KMS-11 (cell line): ENCODE results near the gene PRCP.

Experiments
- H2AFZ ChIP-seq: fragments of 200-600 bp; sonication (generic); 2 replicates; pipeline ENCODE4 v1.6.1; 2016; ENCODE audit warnings: antibody characterized with exemption, mixed run types, low read depth
- H3K27ac ChIP-seq: fragments of 200-600 bp; sonication (generic); 2 replicates; pipeline ENCODE4 v1.6.1; 2016; ENCODE audit warnings: mild to moderate bottlenecking, mixed run types
- H3K27me3 ChIP-seq: fragments of 200-600 bp; sonication (generic); 2 replicates; pipeline ENCODE4 v1.6.1; 2017; ENCODE audit warnings: mild to moderate bottlenecking, low read depth, mixed run types, moderate library complexity; ENCODE audit not compliant: insufficient read depth
- H3K36me3 ChIP-seq: fragments of 200-600 bp; sonication (generic); 2 replicates; pipeline ENCODE4 v1.6.1; 2017; ENCODE audit warnings: mild to moderate bottlenecking, mixed run types; ENCODE audit not compliant: insufficient read depth
- H3K4me1 ChIP-seq: fragments of 200-600 bp; sonication (generic); 2 replicates; pipeline ENCODE4 v1.6.1; 2016; ENCODE audit warnings: mild to moderate bottlenecking, low read depth, mixed run types; ENCODE audit not compliant: poor library complexity, severe bottlenecking
- H3K4me2 ChIP-seq: fragments of 200-600 bp; sonication (generic); 2 replicates; pipeline ENCODE4 v1.7.0; 2016; ENCODE audit warnings: mild to moderate bottlenecking, mixed run types
- H3K4me3 ChIP-seq: fragments of 200-600 bp; sonication (generic); IDR thresholded peaks from 2 replicates; pipeline ENCODE4 v1.6.1; 2017; ENCODE audit warnings: low read depth, low read length, mixed read lengths; ENCODE audit not compliant: insufficient read depth
- H3K79me2 ChIP-seq: fragments of 200-600 bp; sonication (generic); 2 replicates; pipeline ENCODE4 v1.6.1; 2016; ENCODE audit warnings: low read depth, mixed run types; ENCODE audit not compliant: insufficient read depth
- H3K9ac ChIP-seq: fragments of 200-600 bp; sonication (generic); 2 replicates; pipeline ENCODE4 v1.6.1; 2016; ENCODE audit warnings: mild to moderate bottlenecking, mixed run types
- H4K20me1 ChIP-seq: fragments of 200-600 bp; sonication (generic); 2 replicates; pipeline ENCODE4 v1.6.1; 2016; ENCODE audit warnings: mild to moderate bottlenecking, mixed run types; ENCODE audit not compliant: insufficient read depth
- TF ChIP-seq, protein P1 (sequence below): fragments of 200-600 bp; sonication (generic); conservative IDR thresholded peaks from 2 replicates; pipeline ENCODE4 v1.6.1; 2017; ENCODE audit warnings: low read depth, mild to moderate bottlenecking, antibody characterized with exemption, low read length, moderate library complexity, mixed read lengths

Gene PRCP

GRCh38 chr11:82845356-82846353, 54.6 kb downstream of the PRCP start:
- TF ChIP-seq, protein P1, sequence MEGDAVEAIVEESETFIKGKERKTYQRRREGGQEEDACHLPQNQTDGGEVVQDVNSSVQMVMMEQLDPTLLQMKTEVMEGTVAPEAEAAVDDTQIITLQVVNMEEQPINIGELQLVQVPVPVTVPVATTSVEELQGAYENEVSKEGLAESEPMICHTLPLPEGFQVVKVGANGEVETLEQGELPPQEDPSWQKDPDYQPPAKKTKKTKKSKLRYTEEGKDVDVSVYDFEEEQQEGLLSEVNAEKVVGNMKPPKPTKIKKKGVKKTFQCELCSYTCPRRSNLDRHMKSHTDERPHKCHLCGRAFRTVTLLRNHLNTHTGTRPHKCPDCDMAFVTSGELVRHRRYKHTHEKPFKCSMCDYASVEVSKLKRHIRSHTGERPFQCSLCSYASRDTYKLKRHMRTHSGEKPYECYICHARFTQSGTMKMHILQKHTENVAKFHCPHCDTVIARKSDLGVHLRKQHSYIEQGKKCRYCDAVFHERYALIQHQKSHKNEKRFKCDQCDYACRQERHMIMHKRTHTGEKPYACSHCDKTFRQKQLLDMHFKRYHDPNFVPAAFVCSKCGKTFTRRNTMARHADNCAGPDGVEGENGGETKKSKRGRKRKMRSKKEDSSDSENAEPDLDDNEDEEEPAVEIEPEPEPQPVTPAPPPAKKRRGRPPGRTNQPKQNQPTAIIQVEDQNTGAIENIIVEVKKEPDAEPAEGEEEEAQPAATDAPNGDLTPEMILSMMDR = no peak
- H3K4me1 ChIP-seq = no peaks in the 10 kb centered on the region
- H3K27me3 ChIP-seq = no peaks in the 10 kb centered on the region
- H2AFZ ChIP-seq = no peak overlapping the region
- H3K79me2 ChIP-seq = no peaks in the 10 kb centered on the region
- no peaks in the 10 kb centered on the region for H3K36me3 ChIP-seq
- no peak overlapping the region for H3K4me3 ChIP-seq
- no peak overlapping the region for H3K4me2 ChIP-seq
- no peak overlapping the region for H3K9ac ChIP-seq
- H4K20me1 ChIP-seq = no peaks in the 10 kb centered on the region
- no peak overlapping the region for H3K27ac ChIP-seq

- Histone ChIP-seq H3K9ac (no peak overlapping the region), H3K79me2 (no peaks in the 10 kb centered on the region), H3K4me2 (no peak overlapping the region), H3K4me3 (no peak overlapping the region), H3K27me3 (no peaks in the 10 kb centered on the region), H4K20me1 (no peaks in the 10 kb centered on the region), H3K4me1 (no peaks in the 10 kb centered on the region), H3K36me3 (no peaks in the 10 kb centered on the region), H3K27ac (no peak overlapping the region), H2AFZ (no peak overlapping the region)
- TF ChIP-seq, protein P1 = no peak
These were observed 57.0 kb downstream of the PRCP start for GRCh38 chr11:82843057-82843795.

- no peaks in the 10 kb centered on the region for H4K20me1 ChIP-seq
- no peaks in the 10 kb centered on the region; the same call in 1 of the 2 replicates for H3K27me3 ChIP-seq
- no peak overlapping the region for H3K4me3 ChIP-seq
- no peak overlapping the region for H3K9ac ChIP-seq
- H2AFZ ChIP-seq = no peak overlapping the region
- no peaks in the 10 kb centered on the region for H3K79me2 ChIP-seq
- H3K4me1 ChIP-seq = no peaks in the 10 kb centered on the region
- no peak overlapping the region for H3K4me2 ChIP-seq
- H3K36me3 ChIP-seq = no peaks in the 10 kb centered on the region
- TF ChIP-seq, protein P1 = no peak
- H3K27ac ChIP-seq = no peak overlapping the region
These were observed 58.2 kb downstream of the PRCP start for GRCh38 chr11:82842019-82842418.

DNA sequence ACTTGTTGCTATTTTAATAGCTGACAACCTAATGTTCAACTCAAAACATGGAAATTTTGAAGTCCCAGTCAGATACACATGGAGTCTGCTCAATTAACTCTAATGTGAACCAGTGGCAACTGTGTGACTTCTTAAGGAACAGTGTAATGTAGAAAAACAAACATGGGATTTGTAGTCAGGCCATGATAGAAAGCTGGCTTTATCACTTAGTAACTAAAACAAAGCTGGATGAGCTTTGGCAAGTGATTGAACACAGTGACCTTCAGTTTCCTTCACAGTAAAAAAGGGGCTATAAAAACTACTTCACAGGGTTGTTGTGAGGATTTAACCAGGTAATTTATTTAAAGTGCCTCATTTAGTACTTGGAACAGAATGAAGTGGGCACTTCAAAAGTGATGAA, 62.6 kb downstream of the PRCP start:
- Histone ChIP-seq H3K36me3 (no peaks in the 10 kb centered on the region), H2AFZ (no peak overlapping the region), H4K20me1 (no peaks in the 10 kb centered on the region), H3K4me3 (no peak overlapping the region), H3K27ac (no peak overlapping the region), H3K4me2 (no peak overlapping the region), H3K9ac (no peak overlapping the region), H3K79me2 (no peaks in the 10 kb centered on the region), H3K27me3 (no peaks in the 10 kb centered on the region; the same call in 1 of the 2 replicates), H3K4me1 (no peaks in the 10 kb centered on the region)
- TF ChIP-seq, protein P1 = no peak
